Uterus (tissue), 4 donors: ENCODE results near the gene YTHDC2. TPM values are rescaled to one million over a fixed set of nuclear protein-coding genes. Genes with fewer than 3 reads are reported as not detected.

Source experiments
- DNase-seq, 2 donors: peaks; one replicate each; pipeline ENCODE4 v3.0.0-alpha.2; 2019 to 2020
- H3K27ac ChIP-seq, 2 donors: fragments of 200-600 bp; sonication (generic); 1 replicate in 1 of 2; 2 replicates in 1 of 2; pipeline ENCODE4 v1.5.1; 2016 to 2018
- H3K27me3 ChIP-seq, 2 donors: fragments of 200-600 bp; sonication (generic); one replicate each; pipeline ENCODE4 v1.5.1; 2018 to 2019; ENCODE audit warnings: control low read depth in 1 of 2
- H3K36me3 ChIP-seq, 2 donors: fragments of 200-600 bp; sonication (generic); one replicate each; pipeline ENCODE4 v1.5.1; 2019; ENCODE audit warnings: control low read depth in 1 of 2
- H3K4me1 ChIP-seq, 2 donors: fragments of 200-600 bp; sonication (generic); one replicate each; pipeline ENCODE4 v1.5.1; 2018 to 2019; ENCODE audit warnings: control low read depth in 1 of 2
- H3K4me3 ChIP-seq, 2 donors: fragments of 200-600 bp; sonication (generic); 1 replicate in 1 of 2; 2 replicates in 1 of 2; pipeline ENCODE4 v1.5.1; 2018 to 2019; ENCODE audit warnings: mild to moderate bottlenecking in 1 of 2
- H3K9me3 ChIP-seq, 2 donors: fragments of 200-600 bp; sonication (generic); one replicate each; pipeline ENCODE4 v1.5.1; 2019; ENCODE audit warnings: control low read depth in 1 of 2
- POLR2A ChIP-seq, 2 donors: fragments of 450-650 bp; IDR thresholded peaks; one replicate each; pipeline ENCODE4 v1.6.1; 2016; ENCODE audit warnings: antibody characterized with exemption in 2 of 2, mild to moderate bottlenecking in 1 of 2, moderate library complexity in 1 of 2
- intact Hi-C: fragments of 100-400 bp; cut with DNase I; formaldehyde crosslinking; loops from one replicate; pipeline ENCODE4 v1.15.1; 2023; ENCODE audit warnings: low total_unique reads
- small RNA-seq: library from RNA; depleted of rRNA; stranded (forward); fragments of <200 nt; gene quantifications from one replicate; pipeline ENCODE3, GENCODE V24; 2016
- total RNA-seq, 4 donors: library from RNA; depleted of rRNA in 3 of 4; stranded (reverse); fragments of >200 nt in 3 of 4; gene quantifications; one replicate each; pipeline versions ENCODE4 v1.1.0 to v1.2.4, GENCODE V29; 2014 to 2023
- TF ChIP-seq, protein P1 (sequence below), 4 experiments: fragments of 200-600 bp in 2 of 4; fragments of 450-650 bp in 2 of 4; sonication (generic) in 2 of 4; IDR thresholded peaks; one replicate each; pipeline ENCODE4 v1.5.1; 2016 to 2019; ENCODE audit warnings: antibody characterized with exemption in 4 of 4, mild to moderate bottlenecking in 2 of 4, moderate library complexity in 1 of 4
- donor health status: DM: yes; HTN: yes; CAD: no.

The YTHDC2 gene
- total RNA-seq, 4 donors from 2014 or later: 22.3 to 66.1 (median 31.8) TPM

DNA sequence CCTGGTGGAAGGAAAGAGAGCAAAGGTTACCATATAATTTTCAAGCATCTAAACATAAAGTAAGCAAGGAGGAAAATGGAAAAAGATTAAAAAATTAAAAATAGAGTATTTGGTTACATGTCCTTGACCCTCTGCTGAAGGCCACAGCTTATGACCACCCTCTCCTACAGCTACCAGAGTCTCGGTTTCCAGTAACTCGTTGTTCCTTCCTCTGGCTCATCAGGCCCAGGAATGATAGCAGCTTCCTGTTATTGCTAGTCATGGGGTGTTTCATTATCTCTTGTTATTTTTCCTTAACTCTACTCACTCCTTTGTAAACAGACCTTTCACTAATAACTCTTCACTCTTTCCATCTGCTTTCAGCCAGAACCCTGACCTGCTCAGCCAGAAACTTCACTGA, 102.2 kb downstream of the YTHDC2 start:
- Histone ChIP-seq H3K27me3 (no peaks in the 10 kb centered on the region), H3K36me3 (no peaks in the 10 kb centered on the region), H3K9me3 (no peaks in the 10 kb centered on the region), H3K4me3 (no peak overlapping the region), H3K4me1 (no peaks in the 10 kb centered on the region), H3K27ac (no peak overlapping the region)
- intact Hi-C loops: no loop called here
- TF ChIP-seq, protein P1, sequence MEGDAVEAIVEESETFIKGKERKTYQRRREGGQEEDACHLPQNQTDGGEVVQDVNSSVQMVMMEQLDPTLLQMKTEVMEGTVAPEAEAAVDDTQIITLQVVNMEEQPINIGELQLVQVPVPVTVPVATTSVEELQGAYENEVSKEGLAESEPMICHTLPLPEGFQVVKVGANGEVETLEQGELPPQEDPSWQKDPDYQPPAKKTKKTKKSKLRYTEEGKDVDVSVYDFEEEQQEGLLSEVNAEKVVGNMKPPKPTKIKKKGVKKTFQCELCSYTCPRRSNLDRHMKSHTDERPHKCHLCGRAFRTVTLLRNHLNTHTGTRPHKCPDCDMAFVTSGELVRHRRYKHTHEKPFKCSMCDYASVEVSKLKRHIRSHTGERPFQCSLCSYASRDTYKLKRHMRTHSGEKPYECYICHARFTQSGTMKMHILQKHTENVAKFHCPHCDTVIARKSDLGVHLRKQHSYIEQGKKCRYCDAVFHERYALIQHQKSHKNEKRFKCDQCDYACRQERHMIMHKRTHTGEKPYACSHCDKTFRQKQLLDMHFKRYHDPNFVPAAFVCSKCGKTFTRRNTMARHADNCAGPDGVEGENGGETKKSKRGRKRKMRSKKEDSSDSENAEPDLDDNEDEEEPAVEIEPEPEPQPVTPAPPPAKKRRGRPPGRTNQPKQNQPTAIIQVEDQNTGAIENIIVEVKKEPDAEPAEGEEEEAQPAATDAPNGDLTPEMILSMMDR (IDR thresholded peaks at IDR 0.05): no peak
- TF ChIP-seq POLR2A (IDR thresholded peaks at IDR 0.05): no peak
- no peak for DNase-seq

DNA sequence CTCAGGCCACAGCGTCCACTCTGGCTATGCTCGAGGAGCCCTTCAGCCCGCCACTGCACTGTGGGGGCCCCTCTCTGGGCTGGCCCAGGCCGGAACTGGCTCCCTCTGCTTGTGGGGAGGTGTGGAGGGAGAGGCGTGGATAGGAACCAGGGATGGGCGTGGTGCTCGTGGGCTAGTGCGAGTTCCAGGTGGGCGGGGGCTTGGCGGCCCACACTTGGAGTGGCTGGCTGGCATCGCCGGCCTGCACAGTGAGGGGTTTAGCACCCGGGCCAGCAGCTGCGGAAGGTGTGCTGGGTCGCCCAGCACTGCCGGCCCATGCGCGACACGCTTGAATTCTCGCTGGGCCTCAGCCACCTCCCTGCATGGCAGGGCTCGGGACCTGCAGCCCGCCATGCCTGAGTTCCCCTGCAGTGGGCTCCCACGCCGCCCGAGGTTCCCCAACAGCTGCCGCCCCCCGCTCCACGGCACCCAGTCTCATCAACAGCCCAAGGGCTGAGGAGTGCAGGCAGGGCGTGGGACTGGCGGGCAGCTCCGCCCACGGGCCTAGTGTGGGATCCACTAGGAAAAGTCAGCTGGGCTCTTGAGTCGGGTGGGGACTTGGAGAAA, 103.8 kb downstream of the YTHDC2 start:
- H3K27me3 ChIP-seq: no peaks in the 10 kb centered on the region
- intact Hi-C loops: no loop called here
- no peaks in the 10 kb centered on the region for H3K9me3 ChIP-seq
- no peaks in the 10 kb centered on the region for H3K4me1 ChIP-seq
- no peak for DNase-seq
- TF ChIP-seq POLR2A (IDR thresholded peaks at IDR 0.05): no peak
- TF ChIP-seq, protein P1 (IDR thresholded peaks at IDR 0.05): no peak
- H3K27ac ChIP-seq: no peak overlapping the region
- H3K36me3 ChIP-seq: no peaks in the 10 kb centered on the region
- H3K4me3 ChIP-seq: no peak overlapping the region

DNA sequence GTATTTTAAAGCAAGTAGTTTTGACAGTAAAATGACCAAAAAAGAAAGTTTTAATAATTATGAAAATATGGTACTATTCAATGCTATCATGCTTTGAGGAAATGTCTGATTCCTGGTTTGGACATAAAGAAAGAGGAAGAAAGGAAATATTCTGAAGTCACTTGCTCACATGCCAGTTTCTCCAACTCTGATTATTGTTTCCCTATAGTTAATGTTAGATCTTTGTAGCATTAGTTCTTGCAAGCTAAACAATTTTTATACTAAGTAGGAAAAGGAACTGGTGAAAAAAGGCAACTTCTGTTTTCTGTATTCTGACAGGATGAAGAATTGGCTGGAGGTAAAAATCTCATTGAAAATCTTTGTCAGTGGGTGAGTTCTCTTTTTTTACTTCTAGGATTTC, 119.5 kb downstream of the YTHDC2 start:
- no peak overlapping the region for H3K27ac ChIP-seq
- no peak for TF ChIP-seq POLR2A (IDR thresholded peaks at IDR 0.05)
- TF ChIP-seq, protein P1 (IDR thresholded peaks at IDR 0.05): no peak
- H3K4me3 ChIP-seq: no peak overlapping the region
- intact Hi-C loops: no loop called here
- no peaks in the 10 kb centered on the region for H3K27me3 ChIP-seq
- DNase-seq: no peak
- H3K9me3 ChIP-seq: no peaks in the 10 kb centered on the region
- no peaks in the 10 kb centered on the region for H3K4me1 ChIP-seq
- H3K36me3 ChIP-seq: no peaks in the 10 kb centered on the region

DNA sequence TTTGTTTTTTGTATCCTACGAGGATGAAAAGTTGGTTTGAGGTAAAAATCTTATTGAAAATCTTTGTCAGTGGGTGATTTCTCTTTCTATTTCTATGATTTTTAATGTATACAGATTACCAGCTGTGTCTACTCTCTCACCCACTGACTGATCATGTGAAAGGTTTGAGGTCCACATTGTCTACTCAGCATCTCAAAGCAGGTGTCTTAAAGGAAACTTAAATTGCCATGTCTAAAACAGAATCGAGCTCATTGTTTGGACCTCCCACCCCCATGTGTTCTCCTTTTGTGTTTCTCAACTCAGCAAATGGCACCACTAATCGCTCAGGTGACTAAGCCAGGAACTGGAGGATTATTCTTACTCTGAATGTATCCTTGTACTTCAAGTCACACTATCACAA, 121.5 kb downstream of the YTHDC2 start:
- Histone ChIP-seq H3K4me1 (no peaks in the 10 kb centered on the region), H3K27ac (no peak overlapping the region), H3K4me3 (no peak overlapping the region), H3K9me3 (no peaks in the 10 kb centered on the region), H3K36me3 (no peaks in the 10 kb centered on the region), H3K27me3 (no peaks in the 10 kb centered on the region)
- intact Hi-C loops: no loop called here
- TF ChIP-seq POLR2A (IDR thresholded peaks at IDR 0.05): no peak
- TF ChIP-seq, protein P1 (IDR thresholded peaks at IDR 0.05): no peak
- no peak for DNase-seq

DNA sequence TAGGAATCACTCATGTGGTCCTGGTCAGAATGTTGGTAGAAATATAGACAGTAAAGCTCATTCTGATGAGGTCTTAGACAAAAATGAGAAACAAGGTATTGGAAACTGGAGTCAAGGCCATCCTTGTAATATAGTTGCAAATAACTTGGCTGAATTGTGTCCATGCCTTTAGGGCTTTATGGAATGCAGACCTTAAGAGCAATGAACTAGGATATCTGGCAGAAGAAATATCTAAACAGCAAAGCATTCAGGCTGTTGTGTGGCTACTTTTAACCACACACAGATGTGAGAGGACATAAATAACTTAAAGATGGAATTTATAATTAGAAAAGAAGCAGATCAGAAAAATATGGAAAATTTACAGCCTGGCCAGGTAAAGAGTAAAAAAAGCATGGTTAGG, 128.2 kb downstream of the YTHDC2 start:
- TF ChIP-seq, protein P1 (IDR thresholded peaks at IDR 0.05): no peak
- no peak for TF ChIP-seq POLR2A (IDR thresholded peaks at IDR 0.05)
- intact Hi-C loops: no loop called here
- DNase-seq: no peak
- Histone ChIP-seq H3K36me3 (no peaks in the 10 kb centered on the region), H3K9me3 (no peaks in the 10 kb centered on the region), H3K4me3 (no peak overlapping the region), H3K4me1 (no peaks in the 10 kb centered on the region), H3K27ac (no peak overlapping the region), H3K27me3 (no peaks in the 10 kb centered on the region)

Small RNAs within 50 kb of the gene (small RNA-seq; reads per million reads assigned to genes)
- not detected for gene RNU4ATAC13P

Other genes with a start within 250 kb of the YTHDC2 start
- under 1 TPM in 1 of 4 donors, not detected in 3; 0.35 TPM for gene TSSK1B, start 78.7 kb upstream of the YTHDC2 start, total RNA-seq
- 10 to 100 TPM; 17.1 to 90.7 (median 40.1) TPM for gene MCC, start 25.2 kb upstream of the YTHDC2 start, total RNA-seq